Ovary (tissue), 3 donors: Measurements from ENCODE around the gene VPS33B.

Experiments used
- CTCF ChIP-seq, 3 donors: fragments of 450-650 bp in 2 of 3; fragments of 200-600 bp in 1 of 3; IDR thresholded peaks; one replicate each; pipeline versions ENCODE4 v1.5.1 to v1.8.0; 2016 to 2022; ENCODE audit warnings: antibody characterized with exemption in 3 of 3, mild to moderate bottlenecking in 1 of 3
- EP300 ChIP-seq: sonication (generic); formaldehyde crosslinking; IDR thresholded peaks from one replicate; pipeline ENCODE4 v1.6.1; 2017; ENCODE audit warnings: antibody characterized with exemption
- POLR2A ChIP-seq: fragments of 450-650 bp; IDR thresholded peaks from one replicate; pipeline ENCODE4 v1.6.1; 2017; ENCODE audit warnings: antibody characterized with exemption, mild to moderate bottlenecking, moderate library complexity
- donor health status: DM: no; HTN: no; CAD: no.

DNA sequence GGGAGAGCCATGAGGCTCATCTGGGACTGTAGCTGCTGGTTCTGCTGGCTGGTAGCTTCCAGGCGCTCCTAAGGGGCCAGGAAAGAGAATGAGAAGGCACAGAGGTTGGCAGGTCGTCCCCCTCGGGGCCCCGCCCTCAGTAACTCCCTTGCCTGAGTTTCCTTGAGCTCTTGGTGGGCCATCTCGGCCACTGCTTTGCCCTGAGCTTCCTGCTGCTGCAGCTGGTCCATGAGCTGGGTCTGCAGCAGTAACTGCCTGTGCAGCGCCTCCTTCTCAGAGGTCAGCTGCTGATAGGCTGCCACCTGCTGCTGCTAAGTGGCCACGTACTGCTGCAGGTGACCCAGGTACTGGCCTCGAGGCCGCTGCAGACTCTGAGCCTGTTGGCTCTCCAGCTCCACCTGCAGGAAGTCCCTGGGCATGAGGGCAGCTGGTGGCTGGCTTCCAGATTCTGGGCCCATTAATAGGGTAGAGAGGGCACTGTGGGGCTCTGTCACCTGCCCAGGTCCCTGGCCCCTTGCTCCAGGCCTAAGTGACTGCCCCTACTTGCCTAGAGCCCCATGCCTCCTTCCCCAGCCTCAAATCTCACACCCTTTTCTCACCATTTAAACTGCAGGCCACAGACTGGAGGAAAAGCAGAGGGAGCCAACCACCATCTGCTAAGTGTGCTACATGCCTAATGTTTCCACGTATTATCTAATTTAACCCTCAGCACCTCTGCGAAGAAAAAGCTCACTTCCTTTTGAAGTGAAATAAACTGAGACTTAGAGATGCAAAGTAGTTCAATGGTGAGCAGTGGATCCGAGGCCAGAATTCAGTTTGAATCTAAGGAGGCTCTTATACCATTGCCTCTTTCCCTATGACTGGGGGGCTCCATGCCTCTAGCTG is 10.8 kb upstream of the VPS33B start:
- TF ChIP-seq CTCF (IDR thresholded peaks at IDR 0.05) (no peak), POLR2A (no peak), EP300 (no peak)
